ENCODE results near the gene PTBP2. TPM values are rescaled to one million over a fixed set of nuclear protein-coding genes. Genes with fewer than 3 reads are reported as not detected.

Gene PTBP2
- total and polyA plus RNA-seq, 2 of the 8 experiments (the other 6 are each of a cell fraction or from before 2014, with no cell fraction given), result 24.2 to 61.7 TPM

DNA sequence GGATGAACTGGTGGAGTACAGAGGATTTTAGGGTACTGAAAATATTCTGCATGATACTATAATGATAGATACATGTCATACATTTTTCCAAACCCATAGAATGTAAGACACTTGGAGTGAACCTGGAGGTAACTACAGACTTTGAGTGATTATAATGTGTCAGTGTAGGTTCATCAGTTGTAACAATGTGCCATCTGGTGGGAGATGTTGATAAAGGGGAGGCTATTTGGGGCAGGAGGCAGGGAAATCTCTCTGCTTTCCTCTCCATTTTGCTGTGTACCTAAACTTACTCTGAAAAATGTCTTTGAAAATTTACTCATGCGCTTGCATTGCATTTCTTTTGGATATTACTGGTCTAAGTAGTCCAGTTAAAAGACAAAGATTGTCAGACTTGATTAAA lies 35.2 kb downstream of the PTBP2 start:
- TF ChIP-seq RAD21 (IDR thresholded peaks at IDR 0.05 in 1 of 2, conservative IDR thresholded peaks at IDR 0.05 in 1 of 2; ENCODE audit: low read depth in 2 of 2, low read length in 2 of 2) (peak; percentile 29 to 30; a peak in 3 of 4 replicates), SAP30 (IDR thresholded peaks at IDR 0.05; ENCODE audit: insufficient read depth, insufficient replicate concordance, low read length) (no peak), POLR2A (IDR thresholded peaks at IDR 0.05; ENCODE audit: control extremely low read depth in 1 of 2, low read depth in 2 of 2, low read length in 2 of 2) (peak in 1 of 2 experiments; percentile 41; a peak in 1 of 3 replicates)
- Histone ChIP-seq H3K4me1 (replicated peaks in 1 of 4; ENCODE audit: control insufficient read depth in 3 of 4, insufficient read depth in 4 of 4, low read length in 3 of 4) (no peaks in the 10 kb centered on the region), H4K5ac (ENCODE audit: insufficient read length, low read depth, low read length) (no peak overlapping the region), H3K9me3 (ENCODE audit: insufficient read depth in 2 of 2, low read depth in 1 of 2, low read length in 1 of 2) (peaks cover 20 to 28% of the 10 kb centered on the region in 2 experiments; a peak in 3 of 4 replicates), H2BK5ac (ENCODE audit: low read depth, low read length) (no peak overlapping the region), H3K9ac (replicated peaks in 1 of 4; ENCODE audit: extremely low read depth in 1 of 4, low read depth in 3 of 4, low read length in 3 of 4) (no peak overlapping the region), H4K8ac (ENCODE audit: extremely low read depth, insufficient read depth, low read length) (no peak overlapping the region), H3K27me3 (replicated peaks in 1 of 4; ENCODE audit: control insufficient read depth in 3 of 4, extremely low read depth in 1 of 4, insufficient read depth in 3 of 4, low read length in 3 of 4) (no peaks in the 10 kb centered on the region), H2AFZ (ENCODE audit: low read length) (no peak overlapping the region), H3K56ac (replicated peaks; ENCODE audit: insufficient read length, low read depth, low read length) (no peak overlapping the region), H2BK120ac (replicated peaks; ENCODE audit: low read depth, low read length) (no peak overlapping the region), H3K23ac (ENCODE audit: insufficient read length) (no peak overlapping the region), H3K14ac (ENCODE audit: insufficient read length) (no peak overlapping the region), H2BK15ac (ENCODE audit: low read length) (no peak overlapping the region), H2BK20ac (ENCODE audit: low read length) (no peak overlapping the region), H2BK12ac (ENCODE audit: low read depth, low read length) (no peak overlapping the region), H3K4ac (replicated peaks; ENCODE audit: insufficient read length, low read depth, low read length) (no peak overlapping the region), H3K18ac (ENCODE audit: extremely low read depth, low read length) (no peak overlapping the region), H3K27ac (ENCODE audit: low read depth, low read length) (no peak overlapping the region), H3K4me2 (ENCODE audit: insufficient read depth in 1 of 2, low read depth in 2 of 2, low read length in 2 of 2) (no peak overlapping the region), H3K4me3 (ENCODE audit: extremely low read depth in 1 of 4, insufficient read depth in 2 of 4, low read depth in 3 of 4, low read length in 4 of 4) (no peak overlapping the region), H2AK5ac (ENCODE audit: low read depth, low read length) (no peak overlapping the region), H4K91ac (replicated peaks; ENCODE audit: insufficient read length, low read length) (no peak overlapping the region), H4K20me1 (replicated peaks in 1 of 2; ENCODE audit: control insufficient read depth in 1 of 2, insufficient read depth in 2 of 2, low read length in 2 of 2) (no peaks in the 10 kb centered on the region), H3K79me2 (ENCODE audit: control insufficient read depth in 1 of 2, insufficient read depth in 2 of 2, low read length in 2 of 2) (peaks cover 0 to 80% of the 10 kb centered on the region in 2 experiments; a peak in 2 of 4 replicates), H3K79me1 (ENCODE audit: low read depth, low read length) (no peaks in the 10 kb centered on the region; the same call in 1 of the 2 replicates), H3K36me3 (ENCODE audit: control insufficient read depth in 2 of 4, insufficient read depth in 4 of 4, low read length in 3 of 4) (peaks cover 9 to 95% (median 57%) of the 10 kb centered on the region in 4 experiments), H3K23me2 (ENCODE audit: low read depth, low read length) (no peaks in the 10 kb centered on the region)
- WGBS, 2 experiments (ENCODE audit: extremely low coverage in 1 of 2, insufficient coverage in 1 of 2, insufficient read length in 1 of 2, insufficient replicate concordance in 2 of 2, low coverage in 1 of 2, low lambda C conversion rate in 2 of 2, missing lambda C conversion rate in 1 of 2), result 91% methylated on average over 1 of the region's 1 CpG; no CpG with 5 or more reads in 1 of the 2 experiments
- no peak for FAIRE-seq
- ChIA-PET POLR2A (ENCODE audit: partially characterized antibody) (no interaction called here), CTCF (ENCODE audit: partially characterized antibody) (no interaction called here)
- DNase-seq (ENCODE audit: low read depth in 1 of 2, low spot score in 2 of 2), result no peak

Measured in H1 (cell line).